Measurements from ENCODE around the gene ITIH5.

The ITIH5 gene

DNA sequence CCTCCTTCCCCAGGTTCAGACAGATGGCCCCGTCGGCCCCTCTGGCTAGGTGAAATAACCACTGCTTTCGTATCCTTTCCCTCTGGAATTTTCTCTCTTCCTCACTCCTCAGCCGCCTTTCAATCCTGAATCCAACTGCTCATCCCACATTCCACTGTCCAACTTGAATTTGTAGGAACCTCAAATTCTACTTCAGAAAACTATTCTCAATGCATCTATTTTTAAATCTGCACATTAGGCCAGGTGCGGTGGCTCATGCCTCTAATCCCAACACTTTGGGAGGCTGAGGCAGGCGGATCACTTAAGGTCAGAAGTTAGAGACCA is 78.9 kb downstream of the ITIH5 start:
- no peak for DNase-seq (ENCODE audit: low read depth, low spot score)
- TF ChIP-seq, protein P1, sequence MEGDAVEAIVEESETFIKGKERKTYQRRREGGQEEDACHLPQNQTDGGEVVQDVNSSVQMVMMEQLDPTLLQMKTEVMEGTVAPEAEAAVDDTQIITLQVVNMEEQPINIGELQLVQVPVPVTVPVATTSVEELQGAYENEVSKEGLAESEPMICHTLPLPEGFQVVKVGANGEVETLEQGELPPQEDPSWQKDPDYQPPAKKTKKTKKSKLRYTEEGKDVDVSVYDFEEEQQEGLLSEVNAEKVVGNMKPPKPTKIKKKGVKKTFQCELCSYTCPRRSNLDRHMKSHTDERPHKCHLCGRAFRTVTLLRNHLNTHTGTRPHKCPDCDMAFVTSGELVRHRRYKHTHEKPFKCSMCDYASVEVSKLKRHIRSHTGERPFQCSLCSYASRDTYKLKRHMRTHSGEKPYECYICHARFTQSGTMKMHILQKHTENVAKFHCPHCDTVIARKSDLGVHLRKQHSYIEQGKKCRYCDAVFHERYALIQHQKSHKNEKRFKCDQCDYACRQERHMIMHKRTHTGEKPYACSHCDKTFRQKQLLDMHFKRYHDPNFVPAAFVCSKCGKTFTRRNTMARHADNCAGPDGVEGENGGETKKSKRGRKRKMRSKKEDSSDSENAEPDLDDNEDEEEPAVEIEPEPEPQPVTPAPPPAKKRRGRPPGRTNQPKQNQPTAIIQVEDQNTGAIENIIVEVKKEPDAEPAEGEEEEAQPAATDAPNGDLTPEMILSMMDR (IDR thresholded peaks at IDR 0.05; ENCODE audit: low read depth, low read length) = no peak
- in situ Hi-C loops (cut with HindIII; ENCODE audit: low sequenced_read_pairs) = no loop called here
- H3K4me3 ChIP-seq (ENCODE audit: low read depth, low read length) = no peak overlapping the region

DNA sequence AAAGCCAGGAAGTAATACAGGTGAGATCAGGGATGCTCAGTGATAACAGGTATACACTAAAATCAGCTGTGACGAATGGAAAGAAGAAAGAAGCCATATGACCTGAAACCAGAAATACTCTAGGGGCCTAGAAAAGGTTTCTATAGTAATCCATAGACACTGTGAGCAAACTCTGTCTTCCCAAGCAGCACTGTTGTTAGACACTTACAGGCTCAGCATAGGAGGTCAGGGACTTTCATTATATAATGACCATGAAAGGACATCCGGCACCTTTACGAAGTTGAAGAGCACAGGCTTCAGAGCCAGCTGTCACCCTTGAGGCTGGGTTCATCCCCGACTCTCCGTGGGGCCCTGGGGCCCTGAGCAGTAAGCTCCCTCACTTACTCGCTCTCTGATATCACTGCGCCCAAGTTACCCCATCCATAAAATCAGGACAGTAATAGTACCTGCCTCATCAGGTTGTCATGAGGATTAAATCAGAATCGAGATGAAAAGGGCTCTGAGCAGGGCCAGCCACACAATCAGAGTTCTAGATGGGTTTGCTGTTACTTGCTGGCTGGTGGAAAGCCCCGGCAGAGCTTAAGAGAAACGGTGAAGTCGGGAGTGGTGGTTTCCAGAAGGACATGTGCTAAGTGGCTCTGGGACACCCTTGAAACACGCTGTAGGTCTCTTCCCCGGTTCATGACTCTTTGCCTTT is 79.5 kb downstream of the ITIH5 start:
- in situ Hi-C loops (cut with HindIII; ENCODE audit: low sequenced_read_pairs) = no loop called here
- TF ChIP-seq, protein P1 (IDR thresholded peaks at IDR 0.05; ENCODE audit: low read depth, low read length) = no peak
- no peak overlapping the region for H3K4me3 ChIP-seq (ENCODE audit: low read depth, low read length)
- no peak for DNase-seq (ENCODE audit: low read depth, low spot score)

DNA sequence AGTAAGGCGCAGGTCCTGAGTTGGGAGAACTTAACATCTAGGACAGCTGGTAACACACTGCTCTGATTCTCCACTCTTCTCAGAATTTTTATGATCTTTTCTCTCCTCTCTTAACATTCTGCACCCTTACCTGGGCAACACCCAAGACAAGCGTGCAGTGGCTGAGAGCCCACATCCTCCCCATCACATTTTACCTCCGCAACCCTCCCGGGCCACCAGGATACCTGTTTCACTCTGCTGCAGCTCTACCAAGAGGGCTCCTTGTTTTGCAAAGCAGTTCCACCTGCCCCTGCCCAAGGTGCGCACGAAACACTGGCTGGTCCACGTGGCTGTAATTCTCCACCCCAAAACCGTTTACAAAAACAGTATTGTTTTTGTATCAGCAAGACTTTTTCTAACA is 81.5 kb downstream of the ITIH5 start:
- no peak for DNase-seq (ENCODE audit: low read depth, low spot score)
- H3K4me3 ChIP-seq (ENCODE audit: low read depth, low read length) = no peak overlapping the region
- in situ Hi-C loops (cut with HindIII; ENCODE audit: low sequenced_read_pairs) = no loop called here
- TF ChIP-seq, protein P1 (IDR thresholded peaks at IDR 0.05; ENCODE audit: low read depth, low read length) = no peak

DNA sequence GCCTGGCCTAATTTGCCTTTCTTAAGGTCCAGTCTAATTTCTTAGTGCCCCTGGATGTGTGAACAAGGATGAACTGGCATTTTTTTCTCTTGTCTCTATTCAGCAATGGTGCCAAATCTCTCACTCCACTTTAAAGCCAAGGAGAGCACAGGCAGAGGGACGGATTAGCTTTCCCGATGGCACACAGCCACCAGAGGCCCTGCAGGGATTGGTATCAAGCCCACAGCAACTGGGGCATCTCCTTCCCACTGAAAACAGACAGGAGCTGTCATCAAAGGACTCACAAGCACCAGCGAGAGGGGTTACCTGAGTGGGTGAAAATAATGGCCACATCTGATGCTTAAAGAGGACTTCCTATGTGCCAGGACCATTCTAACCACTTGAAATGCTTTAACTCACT is 83.1 kb downstream of the ITIH5 start:
- in situ Hi-C loops (cut with HindIII; ENCODE audit: low sequenced_read_pairs) = no loop called here
- DNase-seq (ENCODE audit: low read depth, low spot score) = no peak
- no peak overlapping the region for H3K4me3 ChIP-seq (ENCODE audit: low read depth, low read length)
- TF ChIP-seq, protein P1 (IDR thresholded peaks at IDR 0.05; ENCODE audit: low read depth, low read length) = no peak

DNA sequence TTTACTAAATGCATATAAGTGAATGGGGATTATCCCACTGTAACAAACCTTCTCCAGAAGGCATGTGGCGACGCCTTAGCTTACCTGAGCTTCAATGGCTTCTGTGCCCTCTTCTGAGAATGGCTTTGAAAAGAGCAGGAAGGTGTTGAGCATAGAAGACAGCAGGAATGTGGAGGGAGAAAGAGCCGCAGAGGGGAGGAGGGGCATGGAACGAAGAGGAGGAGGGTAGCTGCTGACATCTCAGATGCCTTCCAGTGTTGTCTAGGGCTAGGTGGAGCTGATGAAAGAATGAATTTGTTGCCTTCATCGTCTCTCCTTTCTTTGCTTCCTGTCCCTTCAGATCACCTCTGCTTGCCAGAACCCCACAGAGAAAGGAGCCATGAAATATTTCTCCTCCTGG is 86.2 kb downstream of the ITIH5 start:
- in situ Hi-C loops (cut with HindIII; ENCODE audit: low sequenced_read_pairs) = no loop called here
- H3K4me3 ChIP-seq (ENCODE audit: low read depth, low read length) = no peak overlapping the region
- no peak for DNase-seq (ENCODE audit: low read depth, low spot score)
- TF ChIP-seq, protein P1 (IDR thresholded peaks at IDR 0.05; ENCODE audit: low read depth, low read length) = no peak

DNA sequence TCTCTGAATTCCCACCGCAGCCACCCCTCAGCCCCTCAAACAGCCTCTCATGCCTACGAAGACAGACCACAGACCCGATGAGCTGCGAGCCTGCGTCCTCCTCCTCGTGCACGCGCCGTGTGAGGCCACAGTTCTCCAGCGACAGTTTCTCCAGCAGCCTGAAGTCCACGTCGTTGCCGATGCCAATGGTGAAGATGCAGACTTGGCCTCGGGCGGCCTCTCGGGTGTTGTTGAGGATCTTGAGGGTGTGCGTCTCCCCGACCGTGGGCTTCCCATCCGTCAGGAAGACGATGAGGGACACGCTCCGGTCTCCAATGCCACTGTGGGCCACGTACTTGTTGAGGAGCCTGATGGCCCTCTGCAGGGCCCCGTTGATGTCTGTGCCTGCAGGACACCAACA is 87.1 kb downstream of the ITIH5 start:
- no peak overlapping the region for H3K4me3 ChIP-seq (ENCODE audit: low read depth, low read length)
- in situ Hi-C loops (cut with HindIII; ENCODE audit: low sequenced_read_pairs) = no loop called here
- TF ChIP-seq, protein P1 (IDR thresholded peaks at IDR 0.05; ENCODE audit: low read depth, low read length) = no peak
- DNase-seq (ENCODE audit: low read depth, low spot score) = no peak

DNA sequence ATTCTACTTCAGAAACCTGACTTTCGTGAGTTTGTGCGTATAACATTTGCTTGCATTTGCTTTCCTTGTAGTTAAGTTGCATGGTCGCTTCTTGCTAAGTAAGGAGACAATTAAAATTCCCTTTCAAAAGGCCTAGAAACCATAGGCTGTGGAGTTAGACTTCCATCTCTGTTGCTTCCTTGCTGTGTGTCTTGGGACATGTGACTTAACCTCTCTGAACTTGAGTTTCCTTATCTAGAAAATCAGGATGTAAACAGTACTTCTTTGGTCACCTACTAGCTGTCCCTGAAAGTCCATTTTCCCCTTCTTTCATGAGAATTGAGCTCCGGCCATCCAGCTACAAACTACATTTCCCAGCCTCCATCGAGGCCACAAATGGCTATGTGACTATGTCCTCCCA is 89.2 kb downstream of the ITIH5 start:
- no peak for DNase-seq (ENCODE audit: low read depth, low spot score)
- in situ Hi-C loops (cut with HindIII; ENCODE audit: low sequenced_read_pairs) = no loop called here
- TF ChIP-seq, protein P1 (IDR thresholded peaks at IDR 0.05; ENCODE audit: low read depth, low read length) = no peak
- no peak overlapping the region for H3K4me3 ChIP-seq (ENCODE audit: low read depth, low read length)

Data from astrocyte of the spinal cord (primary cell).